AG09309 (cell line): Measurements from ENCODE around the gene DAPK1.
A peak's percentile ranks its signal among the peaks of the same experiment; 100 is the strongest.

Experiments
- DNase-seq: peaks from one replicate; pipeline ENCODE4 v3.0.0-alpha.2; 2010; ENCODE audit warnings: low read depth
- H3K4me3 ChIP-seq: 2 replicates; pipeline ENCODE4 v1.5.1; 2011; ENCODE audit warnings: mild to moderate bottlenecking, low read depth, low read length, moderate library complexity; ENCODE audit not compliant: control insufficient read depth
- TF ChIP-seq, protein P1 (sequence below): IDR thresholded peaks from 2 replicates; pipeline ENCODE4 v1.5.1; 2011; ENCODE audit warnings: mild to moderate bottlenecking, low read depth, low read length, inconsistent platforms; ENCODE audit not compliant: insufficient read depth, control insufficient read depth; ENCODE audit errors: missing control alignments

The DAPK1 gene

DNA sequence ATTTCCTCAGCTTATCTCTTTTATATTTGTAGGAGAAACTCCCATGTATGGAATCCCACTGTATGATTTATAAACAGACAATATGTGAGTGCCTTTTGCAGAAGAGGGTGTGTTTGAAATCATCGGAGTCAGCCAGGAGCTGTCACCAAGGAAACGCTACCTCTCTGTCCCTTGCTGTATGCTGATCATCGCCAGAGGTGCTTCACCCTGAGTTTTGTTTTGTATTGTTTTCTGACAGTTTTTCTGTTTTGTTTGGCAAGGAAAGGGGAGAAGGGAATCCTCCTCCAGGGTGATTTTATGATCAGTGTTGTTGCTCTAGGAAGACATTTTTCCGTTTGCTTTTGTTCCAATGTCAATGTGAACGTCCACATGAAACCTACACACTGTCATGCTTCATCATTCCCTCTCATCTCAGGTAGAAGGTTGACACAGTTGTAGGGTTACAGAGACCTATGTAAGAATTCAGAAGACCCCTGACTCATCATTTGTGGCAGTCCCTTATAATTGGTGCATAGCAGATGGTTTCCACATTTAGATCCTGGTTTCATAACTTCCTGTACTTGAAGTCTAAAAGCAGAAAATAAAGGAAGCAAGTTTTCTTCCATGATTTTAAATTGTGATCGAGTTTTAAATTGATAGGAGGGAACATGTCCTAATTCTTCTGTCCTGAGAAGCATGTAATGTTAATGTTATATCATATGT, 210.3 kb downstream of the DAPK1 start:
- TF ChIP-seq, protein P1, sequence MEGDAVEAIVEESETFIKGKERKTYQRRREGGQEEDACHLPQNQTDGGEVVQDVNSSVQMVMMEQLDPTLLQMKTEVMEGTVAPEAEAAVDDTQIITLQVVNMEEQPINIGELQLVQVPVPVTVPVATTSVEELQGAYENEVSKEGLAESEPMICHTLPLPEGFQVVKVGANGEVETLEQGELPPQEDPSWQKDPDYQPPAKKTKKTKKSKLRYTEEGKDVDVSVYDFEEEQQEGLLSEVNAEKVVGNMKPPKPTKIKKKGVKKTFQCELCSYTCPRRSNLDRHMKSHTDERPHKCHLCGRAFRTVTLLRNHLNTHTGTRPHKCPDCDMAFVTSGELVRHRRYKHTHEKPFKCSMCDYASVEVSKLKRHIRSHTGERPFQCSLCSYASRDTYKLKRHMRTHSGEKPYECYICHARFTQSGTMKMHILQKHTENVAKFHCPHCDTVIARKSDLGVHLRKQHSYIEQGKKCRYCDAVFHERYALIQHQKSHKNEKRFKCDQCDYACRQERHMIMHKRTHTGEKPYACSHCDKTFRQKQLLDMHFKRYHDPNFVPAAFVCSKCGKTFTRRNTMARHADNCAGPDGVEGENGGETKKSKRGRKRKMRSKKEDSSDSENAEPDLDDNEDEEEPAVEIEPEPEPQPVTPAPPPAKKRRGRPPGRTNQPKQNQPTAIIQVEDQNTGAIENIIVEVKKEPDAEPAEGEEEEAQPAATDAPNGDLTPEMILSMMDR = no peak
- DNase-seq = no peak
- no peak overlapping the region for H3K4me3 ChIP-seq

DNA sequence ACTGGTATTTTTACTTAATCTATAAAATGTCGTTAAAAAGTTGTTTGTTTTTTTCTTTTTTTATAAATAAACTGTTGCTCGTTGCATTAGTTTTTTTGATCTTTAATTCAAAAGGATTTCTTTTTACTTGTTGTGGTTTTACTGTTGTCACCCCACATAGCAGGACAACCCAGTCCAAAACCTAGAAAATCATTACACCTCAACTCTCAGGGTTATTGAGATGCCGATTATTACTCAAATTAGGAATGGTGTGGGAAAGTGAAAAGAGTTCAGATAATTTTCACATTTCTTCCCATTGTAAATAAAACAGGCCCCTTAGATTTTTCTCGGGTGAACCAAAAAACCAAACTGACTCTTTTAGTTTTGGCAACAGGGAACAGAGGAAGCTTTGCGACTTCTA, 210.9 kb downstream of the DAPK1 start:
- TF ChIP-seq, protein P1 = no peak

DNA sequence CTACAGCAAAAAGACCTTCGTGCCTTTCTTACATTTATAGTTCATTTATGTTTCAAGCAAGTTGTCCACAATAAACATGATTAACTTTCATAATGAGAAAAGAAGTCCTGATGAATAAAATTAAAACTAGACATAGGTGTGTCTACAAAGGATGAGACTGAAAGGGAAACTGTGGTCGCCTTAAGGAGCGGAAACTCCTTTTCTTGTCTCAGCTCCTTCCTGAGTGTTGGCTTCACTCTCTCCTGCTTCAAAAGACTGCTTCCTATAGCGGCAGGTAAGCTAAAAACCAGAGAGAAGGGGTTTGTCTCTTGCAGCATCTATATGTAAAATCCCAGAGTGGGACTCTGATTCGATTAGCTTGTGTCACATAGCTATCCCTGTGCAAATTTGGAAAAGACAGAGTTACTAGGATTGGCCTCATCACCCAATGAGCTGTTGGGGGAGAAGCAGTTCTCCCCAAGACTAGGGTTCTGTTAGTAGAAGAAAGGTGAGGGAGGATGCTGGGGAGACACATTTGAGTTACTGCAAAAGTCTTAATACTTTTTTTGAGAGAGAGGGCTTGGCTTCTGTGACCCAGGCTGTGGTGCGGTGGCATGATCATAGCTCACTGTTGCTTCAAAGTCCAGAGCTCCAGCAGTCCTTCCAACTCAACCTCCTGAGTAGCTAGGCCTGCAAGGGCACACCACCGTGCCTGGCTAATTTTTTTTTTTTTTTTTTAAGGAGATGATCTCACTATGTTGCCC, 211.5 kb downstream of the DAPK1 start:
- no peak for DNase-seq
- TF ChIP-seq, protein P1 = no peak
- H3K4me3 ChIP-seq = no peak overlapping the region

More for the DNA sequence above, 210.9 kb downstream of the DAPK1 start:
- H3K4me3 ChIP-seq = no peak overlapping the region
- no peak for DNase-seq

DNA sequence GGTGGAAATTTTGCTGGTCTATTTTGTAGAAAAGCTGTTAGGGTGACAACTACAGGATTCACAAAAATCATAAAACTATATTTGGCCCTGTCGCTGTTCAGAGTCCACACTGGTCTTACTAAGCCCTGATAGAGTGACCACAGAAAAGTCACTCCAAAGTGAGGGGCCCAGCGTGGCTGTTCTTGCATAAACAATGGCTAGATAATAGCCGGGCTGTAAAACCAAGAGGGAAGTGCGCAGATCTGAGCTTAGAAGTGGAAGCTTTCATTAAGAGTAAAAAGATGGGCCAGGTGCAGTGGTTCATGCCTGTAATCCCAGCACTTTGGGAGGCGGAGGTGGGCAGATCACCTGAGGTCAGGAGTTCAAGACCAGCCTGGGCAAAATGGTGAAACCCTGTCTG, 212.8 kb downstream of the DAPK1 start:
- TF ChIP-seq, protein P1 = no peak
- no peak overlapping the region for H3K4me3 ChIP-seq
- DNase-seq = no peak

DNA sequence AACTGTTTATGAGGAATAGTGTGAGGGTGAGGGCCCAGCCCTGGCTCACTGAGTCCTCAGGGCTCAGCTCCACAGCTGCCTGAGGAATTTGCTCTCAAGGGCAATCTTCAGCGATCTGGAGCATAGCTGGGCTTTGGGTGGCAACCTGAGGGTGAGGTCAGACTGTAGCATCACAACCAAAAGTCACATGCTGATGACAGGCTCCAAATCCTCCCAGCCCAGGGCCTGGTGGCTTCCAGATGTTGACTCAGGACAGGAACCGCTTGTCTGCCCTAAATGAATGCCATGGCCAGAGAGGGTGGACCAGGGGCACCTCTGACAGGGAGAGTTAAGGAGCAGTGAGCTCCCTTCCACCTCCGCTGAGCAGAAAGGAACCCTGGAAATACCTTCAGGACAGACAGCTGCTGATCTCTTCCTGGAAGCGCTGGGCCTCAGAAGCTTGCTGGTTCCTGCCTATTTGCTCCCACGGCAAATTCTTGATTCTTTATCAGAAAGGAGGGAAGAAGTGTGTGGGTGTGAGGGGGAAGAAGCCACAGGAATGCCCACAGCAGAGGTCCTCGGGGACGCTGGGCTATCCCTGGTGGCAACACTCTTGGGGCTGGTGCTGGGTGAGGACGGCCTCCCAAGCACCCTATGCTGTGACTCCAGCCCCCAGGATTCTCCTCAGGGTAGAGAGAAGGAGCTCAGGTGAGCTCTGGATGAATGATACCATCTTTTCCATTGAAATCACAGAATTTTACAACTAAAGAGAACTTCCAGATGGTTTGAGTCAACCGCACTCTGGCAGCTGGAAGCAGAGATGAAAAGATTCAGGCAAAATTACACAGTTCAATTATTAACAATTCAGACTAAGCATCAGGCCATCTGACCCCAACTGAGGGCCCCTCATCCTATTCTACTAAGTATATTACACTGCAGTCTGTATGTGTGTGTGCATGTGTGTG, 214.5 kb downstream of the DAPK1 start:
- peak; percentile 66 for DNase-seq
- H3K4me3 ChIP-seq = no peak overlapping the region
- TF ChIP-seq, protein P1 = no peak

DNA sequence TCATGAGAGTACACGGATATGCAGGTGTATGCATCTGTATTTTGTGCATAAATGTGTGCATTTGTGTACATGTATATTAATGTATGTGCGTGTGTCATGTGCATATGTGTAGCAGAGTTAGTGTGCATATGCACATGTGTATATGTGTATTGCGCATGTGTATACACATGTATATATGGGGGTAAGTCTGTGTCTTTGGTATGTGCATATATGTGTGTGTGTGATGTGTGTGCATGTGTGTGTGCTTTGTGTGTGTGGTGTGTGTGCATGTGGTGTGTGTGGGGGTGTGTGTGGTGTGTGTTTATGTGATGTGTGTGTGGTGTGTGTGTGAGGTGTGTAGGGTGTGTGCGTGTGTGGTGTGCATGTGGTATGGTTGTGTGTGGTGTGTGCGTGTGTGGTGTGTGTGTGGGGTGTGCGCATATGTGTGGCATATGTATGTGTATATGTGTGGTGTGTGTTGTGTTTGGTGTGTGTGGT, 215.2 kb downstream of the DAPK1 start:
- TF ChIP-seq, protein P1 = no peak
- no peak overlapping the region; the same call in 1 of the 2 replicates for H3K4me3 ChIP-seq
- DNase-seq = no peak
